HG02885 (cell line): ENCODE data around the gene RSPH10B.
"Not testable (repeated sequence)": the region's sequence is repeated elsewhere in the genome, so short reads cannot be mapped to it uniquely, and the experiment has no call there.

ENCODE experiments used
- ATAC-seq: cut with Tn5 transposase; IDR thresholded peaks from one replicate; pipeline ENCODE4 v1.9.1; 2021; ENCODE audit warnings: mild to moderate bottlenecking; ENCODE audit not compliant: unreplicated experiment, poor library complexity

The RSPH10B gene

DNA sequence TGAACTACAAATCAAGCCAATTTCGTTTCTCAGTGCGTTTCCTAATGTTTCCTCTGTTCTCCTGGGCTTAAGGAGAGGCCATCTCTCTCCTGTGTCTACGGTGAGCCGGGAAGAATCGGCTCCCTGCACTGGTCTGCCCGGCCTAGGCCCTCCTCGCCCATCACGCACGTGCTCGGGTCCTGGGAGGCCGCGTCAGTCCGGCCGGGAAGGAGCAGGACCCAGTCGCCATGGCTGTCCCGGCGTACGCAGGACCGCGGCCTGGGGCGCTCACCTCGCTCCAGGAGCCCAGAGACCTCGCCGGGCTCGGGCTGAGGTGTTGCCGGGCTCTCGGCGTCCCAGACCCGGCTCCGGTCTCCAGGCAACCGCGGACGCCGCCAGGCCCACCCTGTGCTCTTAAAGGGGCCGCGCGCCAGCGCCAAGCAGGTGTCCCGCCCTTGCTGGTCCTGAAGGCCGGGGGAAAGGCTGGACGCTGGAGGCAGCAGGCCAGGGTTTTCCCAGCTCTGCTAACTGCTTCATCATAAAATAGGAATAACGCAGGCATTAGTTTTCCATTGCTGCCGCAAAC, at the start of gene RSPH10B:
Gene RSPH10B (minus strand): TSS at position 343 of the 565 bp plus-strand sequence. CDS start 3,573 bp downstream, outside the sequence.
- ATAC-seq: not testable (repeated sequence)

DNA sequence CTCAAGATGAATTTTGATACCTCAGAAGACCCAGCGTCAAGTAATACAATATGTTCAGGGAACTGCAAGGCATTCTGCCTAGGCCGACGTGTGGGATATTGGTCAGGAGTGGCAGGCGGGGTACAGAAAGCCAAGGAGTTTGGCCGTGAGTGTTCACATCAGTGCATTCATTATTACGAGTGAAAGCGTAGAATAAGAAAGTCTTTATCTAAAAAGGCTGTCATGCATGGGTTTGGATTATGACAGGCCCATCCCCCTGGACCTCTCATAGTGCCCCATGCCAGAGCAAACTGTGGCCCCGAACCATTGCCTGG, 46.1 kb upstream of the RSPH10B start:
- ATAC-seq: no peak

DNA sequence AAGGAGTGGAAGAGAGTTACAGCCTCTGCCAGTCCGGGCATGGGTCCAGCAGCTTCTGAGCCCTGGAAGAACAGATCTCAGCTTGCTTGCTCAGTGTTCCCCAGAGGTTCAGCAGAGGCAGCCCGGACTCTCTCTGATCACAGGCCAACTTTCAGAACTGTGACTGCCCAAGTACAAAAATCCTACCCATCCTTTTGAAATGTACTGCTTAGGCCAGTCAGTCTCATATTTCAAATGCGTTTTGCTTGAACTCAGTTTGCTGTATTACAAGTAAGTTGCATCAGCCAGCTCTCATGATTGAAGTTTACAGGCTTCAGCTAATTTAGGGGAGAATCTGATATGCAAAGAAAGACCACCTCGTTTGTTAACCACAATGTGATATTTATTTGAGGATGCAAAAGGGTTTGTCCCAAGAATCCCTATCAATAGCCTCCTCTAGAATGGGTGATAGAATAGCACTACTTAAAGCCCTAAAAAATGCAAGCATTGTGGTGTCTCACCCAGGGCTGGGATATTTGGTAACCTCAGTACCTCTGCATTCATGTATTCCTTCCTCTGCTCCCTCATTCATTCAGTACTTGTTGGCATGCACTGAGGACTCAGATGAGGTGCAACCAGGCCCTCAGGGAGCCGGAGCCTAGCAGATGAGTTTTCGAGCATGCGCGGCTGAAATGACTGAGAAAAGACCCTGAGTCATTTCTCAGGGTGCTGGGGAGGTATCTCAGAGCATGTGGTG, 45.6 kb upstream of the RSPH10B start:
- peak; percentile 11 for ATAC-seq

DNA sequence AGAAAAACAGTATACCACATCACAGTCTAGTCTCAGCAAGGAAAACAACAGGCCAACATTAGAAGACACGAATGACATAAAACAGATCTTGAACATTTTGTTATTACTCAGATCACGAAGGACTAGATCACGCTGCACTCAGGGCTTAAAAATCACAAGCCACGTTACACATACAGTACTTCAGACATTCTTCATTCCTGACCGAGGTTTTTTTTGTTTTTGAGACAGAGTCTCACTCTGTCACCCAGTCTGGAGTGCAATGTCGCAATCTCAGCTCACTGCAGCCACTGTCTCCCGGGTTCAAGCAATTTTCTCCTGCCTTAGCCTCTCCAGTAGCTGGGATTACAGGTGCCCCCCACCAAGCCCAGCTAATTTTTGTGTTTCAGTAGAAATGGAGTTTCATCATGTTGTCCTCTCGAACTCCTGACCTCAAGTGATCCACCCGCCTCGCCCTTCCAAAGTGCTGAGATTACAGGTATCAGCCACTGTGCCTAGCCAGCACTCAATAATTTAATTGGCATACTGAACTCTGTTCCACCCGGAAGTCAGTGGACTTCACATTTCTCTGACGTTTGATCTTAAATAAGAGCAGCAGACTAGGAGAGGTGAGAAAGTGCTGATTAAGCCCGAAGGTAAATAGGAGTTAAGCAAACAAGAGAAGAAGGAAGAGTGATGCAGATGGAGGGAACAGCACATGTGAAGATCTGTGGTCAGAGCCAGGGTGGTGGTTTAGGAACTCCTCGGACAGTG, 42.0 kb upstream of the RSPH10B start:
- ATAC-seq: no peak

DNA sequence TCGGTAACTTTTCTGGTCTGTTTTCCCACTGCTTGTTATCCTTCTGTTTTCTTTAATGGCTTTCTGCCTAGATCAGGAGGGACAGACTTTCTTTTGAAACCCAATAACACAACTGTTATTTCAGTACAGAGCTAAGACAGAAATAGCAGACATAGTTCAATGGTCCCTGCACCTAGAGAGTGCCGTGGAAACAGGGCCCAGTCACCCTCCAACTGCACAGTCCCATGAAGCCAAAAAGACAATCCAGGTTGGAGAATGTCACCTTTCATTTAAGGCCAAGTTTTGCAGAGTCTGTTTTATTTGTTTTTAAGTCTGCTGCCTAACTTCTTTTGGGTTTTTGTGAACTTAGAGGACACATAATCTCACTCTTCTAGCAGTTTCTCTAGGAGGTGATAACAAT, 41.1 kb upstream of the RSPH10B start:
- ATAC-seq: no peak

DNA sequence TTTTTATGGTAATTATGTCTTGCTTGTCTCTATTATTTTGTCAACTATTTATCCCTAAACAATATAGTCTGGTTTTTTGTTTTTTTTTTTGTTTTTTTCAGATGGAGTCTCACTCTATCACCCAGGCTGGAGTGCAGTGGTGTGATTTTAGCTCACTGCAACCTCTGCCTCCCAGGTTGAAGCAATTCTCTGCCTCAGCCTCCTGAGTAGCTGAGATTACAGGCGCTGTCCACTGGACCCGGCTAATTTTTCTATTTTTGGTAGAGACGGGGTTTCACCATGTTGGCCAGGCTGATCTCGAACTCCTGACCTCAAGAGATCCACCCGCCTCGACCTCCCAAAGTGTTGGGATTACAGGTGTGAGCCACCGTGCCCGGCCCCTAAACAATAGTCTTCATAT, 39.9 kb upstream of the RSPH10B start:
- ATAC-seq: not testable (repeated sequence)

DNA sequence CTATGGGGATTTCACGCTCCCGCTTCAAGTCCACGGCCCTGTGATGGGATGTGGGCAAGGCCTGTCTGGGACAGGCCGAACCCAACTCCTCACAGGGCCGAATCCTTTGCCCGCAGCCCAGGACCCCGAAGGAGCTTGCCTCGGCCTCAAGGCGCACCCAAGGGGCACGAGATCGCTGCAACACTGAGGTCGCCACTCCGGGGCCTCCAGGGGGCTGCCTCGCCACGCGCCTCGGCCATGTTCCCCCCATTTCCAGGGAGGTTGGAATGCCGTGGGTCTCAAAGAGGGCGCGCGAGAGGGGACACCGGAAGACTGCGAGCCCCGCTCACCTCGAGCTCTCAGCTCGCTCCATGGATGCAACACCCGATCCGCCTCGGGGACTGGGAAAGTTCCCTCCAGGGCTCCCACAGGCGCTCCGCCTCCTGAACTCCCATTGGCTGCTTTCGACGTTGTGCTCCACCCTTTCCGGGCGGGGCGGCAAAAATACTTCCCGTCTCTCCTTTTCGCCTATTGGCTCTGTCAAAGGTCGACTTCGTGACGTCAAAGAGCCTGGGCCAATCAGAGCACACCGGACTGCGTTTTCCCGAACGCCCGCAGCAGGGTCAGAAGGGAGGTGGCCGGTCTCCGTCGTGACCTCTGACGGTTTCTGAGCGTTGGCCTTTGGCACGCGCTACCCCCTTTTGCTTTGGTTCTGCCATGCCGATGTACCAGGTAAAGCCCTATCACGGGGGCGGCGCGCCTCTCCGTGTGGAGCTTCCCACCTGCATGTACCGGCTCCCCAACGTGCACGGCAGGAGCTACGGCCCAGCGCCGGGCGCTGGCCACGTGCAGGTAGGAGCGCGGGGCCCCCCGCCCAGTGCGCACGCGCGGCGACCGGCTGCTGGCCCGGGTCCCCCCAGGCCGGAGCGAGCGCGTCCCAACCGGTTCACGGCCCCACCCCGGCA, 38.5 kb upstream of the RSPH10B start, which contains the start of the genes AIMP2 and PMS2:
Gene AIMP2 (plus strand): TSS at position 605 of the 944 bp plus-strand sequence. CDS start 92 bp downstream, at position 697.
Gene PMS2 (minus strand): TSS at position 382 of the 944 bp plus-strand sequence. CDS start 30 bp downstream, at position 352.
- peak; percentile 94 for ATAC-seq

DNA sequence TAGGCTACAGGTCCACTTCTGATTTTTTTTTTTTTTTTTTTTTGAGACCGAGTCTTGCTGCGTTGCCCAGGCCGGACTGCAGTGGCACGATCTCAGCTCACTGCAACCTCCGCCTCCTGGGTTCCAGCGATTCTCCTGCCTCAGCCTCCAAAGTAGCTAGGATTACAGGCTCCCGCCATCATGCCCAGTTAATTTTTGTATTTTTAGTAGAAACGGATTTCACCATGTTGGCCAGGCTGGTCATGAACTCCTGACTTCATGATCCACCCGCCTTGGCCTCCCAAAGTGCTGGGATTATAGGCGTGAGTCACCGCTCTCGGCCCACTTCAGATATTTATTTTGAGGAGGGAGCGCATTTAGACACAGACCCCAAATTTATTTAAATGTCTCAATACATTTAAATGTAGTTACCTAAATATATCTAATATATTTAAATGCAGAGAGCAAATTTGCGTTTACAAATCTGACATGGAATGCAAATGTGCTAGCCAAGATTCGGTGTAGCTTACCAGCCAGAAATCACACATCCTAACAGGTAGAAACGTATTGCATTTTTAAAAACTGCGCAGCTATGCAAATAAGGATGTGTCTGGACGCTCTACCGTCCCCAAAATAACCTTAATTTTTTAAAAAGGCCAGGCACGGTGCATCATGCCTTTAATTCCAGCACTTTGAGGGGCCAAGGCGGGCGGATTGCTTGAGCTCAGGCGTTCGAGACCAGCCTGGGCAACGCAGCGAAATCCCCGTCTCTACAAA, 37.5 kb upstream of the RSPH10B start:
- not testable (repeated sequence) for ATAC-seq

DNA sequence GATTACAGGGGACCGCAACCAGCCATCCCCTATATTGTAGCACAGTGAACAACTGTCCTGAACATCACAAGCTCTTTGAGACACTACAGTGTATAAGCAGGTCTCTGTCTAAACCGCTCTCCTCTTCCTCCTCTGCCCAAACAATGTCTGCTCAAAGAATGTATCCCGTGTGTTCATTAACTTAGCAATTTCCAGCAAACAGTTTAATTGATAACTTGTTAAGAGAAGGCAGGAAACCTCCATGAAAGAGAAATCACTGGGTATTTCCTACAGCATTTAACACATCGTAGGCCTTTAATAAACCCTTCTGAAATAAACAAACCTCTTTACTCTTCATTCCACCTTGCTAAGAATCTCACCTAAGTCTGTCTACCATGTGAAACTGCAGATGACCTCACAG, 36.9 kb upstream of the RSPH10B start:
- ATAC-seq: no peak

DNA sequence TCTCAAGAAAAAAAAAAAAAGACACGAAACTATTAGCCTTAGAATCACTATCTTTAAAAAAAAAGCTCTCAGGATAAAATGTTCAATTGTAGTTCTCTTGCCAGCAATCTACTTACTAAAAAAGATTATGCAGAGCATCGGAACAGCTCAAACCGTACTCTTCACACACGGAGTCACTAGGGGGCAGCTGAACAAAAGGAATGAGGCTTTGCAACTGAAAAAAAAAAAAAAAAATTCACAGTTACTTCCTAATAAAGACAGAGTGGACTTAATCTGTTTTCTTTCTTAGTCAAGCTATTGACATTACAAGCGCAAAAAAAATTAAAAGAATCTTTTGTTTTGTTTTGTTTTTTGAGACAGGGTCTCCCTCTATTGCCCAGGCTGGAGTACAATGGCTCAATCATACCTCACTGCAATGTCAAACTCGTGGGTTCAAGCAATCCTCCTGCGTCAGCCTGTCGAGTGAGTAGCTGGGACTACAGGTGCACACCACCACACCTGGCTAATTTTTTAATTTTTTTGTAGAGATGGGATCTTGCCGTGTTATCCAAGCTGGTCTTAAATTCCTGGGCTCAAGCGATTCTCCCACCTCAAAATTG, 26.8 kb upstream of the RSPH10B start:
- ATAC-seq: no peak

DNA sequence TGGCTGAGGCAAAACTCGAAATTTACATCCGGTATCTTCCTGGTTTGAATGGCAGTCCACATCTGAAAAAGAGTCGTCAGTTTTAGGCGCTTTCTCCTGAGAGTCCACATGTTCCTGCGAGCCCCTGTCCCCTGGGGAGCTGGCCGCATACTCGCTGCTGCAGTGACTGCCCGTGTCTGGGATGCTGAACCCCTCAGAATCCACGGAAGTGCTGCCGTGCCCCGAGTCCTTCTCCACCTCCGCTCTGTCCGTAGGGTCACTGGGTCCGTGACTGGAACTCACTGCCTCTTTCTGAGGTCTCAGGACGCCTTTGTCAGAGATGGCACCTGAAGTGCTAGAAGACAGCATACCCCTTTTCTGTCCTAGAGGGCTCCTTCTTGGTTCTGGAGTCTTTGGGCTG, 16.6 kb upstream of the RSPH10B start:
- ATAC-seq: not testable (repeated sequence)

DNA sequence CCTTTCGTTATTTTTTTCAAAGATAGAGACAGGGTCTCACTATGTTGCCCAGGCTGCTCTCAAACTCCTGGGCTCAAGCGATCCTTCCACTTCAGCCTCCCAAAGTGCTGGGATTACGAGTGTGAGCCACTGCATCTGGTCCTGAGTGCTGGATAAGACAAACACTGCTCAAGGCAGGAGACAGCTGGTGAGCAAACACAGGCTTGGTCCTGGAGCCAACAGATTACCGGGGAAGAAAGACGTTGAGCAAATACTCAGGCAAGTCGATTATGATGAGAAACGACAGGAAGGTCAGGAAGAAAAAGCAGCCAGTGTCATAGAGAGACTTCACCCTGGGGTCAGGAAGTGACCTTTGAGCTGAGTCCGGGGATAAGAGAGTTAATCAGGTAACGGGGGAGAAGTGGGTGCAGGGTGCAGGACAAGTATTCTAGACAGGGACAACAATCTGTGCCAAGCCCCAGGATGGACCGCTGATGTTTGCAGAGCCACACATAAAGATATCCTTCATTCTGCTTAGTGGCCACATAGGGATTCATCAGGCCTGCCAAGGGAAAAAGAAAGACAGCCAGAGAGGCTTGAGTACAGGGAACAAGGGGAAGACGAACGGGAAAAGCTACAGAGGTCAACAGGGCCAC, 9.3 kb upstream of the RSPH10B start:
- not testable (repeated sequence) for ATAC-seq

DNA sequence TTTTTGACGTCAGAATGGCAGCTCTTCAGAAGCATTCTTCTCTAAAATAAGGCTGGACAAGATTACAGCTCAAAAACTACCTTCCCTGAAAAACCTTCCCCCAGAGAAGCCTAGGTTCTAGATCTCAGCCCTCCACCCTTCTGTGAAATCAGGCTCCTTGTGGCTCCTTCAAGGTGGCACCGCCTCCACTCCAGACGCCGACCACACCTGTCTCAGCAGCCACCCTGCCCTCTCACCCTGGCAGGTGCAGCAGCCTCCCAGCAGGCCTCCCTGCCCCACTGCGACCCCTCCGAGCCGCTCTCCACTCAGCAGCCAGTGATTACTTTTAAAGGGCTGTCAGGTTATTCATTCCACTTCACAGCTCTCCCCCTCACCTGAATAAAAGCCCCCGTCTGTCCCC, 3.1 kb upstream of the RSPH10B start:
- not testable (repeated sequence) for ATAC-seq

DNA sequence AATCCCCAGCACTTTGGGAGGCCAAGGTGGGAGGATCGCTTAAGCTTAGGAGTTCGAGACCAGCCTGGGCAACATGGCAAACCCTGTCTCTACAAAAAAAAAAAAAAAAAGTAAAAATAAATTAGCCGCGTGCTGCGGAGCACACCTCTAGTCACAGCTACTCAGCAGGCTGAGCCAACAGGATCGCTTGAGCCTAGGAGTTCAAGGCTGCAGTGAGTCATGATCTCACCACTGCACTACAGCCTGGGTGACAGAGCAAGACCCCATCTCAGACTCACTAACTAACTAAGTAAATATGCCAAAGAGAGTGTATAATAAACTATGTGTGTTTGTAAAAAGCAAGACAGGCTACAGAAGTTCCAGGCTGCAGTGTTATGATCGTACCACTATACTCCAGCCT, 6.7 kb downstream of the RSPH10B start:
- ATAC-seq: not testable (repeated sequence)

DNA sequence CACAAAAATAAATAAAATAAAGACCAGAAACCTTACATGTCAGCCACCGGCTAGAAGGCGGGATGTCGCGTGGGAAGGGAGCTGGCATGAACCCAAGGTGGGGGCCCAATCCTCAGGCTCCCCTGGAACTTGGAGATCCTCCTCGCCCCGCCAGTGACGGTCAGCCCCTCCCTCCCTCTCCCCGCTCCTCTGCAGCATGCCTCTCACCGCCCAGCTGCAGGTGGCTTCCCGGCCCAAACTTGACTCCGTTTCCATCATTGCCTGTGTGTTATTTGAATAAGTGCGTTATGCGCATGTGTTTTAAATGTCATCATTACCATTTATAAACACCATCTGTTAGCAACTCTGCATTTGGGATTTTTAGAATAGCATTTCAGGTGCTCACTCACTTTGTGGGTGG, 7.3 kb downstream of the RSPH10B start:
- not testable (repeated sequence) for ATAC-seq

DNA sequence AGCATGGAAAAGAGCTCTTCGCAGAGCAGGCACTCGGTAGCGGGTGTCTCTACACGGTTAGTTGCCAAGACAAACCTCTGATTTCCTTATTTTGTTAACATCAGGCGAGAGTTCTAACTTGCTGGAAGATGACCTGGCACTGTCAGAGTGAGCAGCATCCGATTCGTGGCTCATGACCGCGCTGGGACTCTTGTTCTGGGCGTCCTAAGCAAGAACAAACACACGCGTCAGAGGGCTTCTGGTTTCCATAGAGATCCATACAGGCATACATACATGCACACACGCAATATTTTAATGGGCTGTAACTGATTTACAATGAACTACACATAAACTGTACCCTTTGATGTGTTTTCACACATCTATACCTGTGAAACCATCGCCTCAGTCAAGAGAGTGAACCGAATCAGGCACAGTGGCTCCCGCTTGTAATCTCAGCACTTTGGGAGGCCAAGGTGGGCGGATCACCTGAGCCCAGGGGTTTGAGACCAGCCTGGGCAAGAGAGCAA, 35.5 kb downstream of the RSPH10B start:
- not testable (repeated sequence) for ATAC-seq

DNA sequence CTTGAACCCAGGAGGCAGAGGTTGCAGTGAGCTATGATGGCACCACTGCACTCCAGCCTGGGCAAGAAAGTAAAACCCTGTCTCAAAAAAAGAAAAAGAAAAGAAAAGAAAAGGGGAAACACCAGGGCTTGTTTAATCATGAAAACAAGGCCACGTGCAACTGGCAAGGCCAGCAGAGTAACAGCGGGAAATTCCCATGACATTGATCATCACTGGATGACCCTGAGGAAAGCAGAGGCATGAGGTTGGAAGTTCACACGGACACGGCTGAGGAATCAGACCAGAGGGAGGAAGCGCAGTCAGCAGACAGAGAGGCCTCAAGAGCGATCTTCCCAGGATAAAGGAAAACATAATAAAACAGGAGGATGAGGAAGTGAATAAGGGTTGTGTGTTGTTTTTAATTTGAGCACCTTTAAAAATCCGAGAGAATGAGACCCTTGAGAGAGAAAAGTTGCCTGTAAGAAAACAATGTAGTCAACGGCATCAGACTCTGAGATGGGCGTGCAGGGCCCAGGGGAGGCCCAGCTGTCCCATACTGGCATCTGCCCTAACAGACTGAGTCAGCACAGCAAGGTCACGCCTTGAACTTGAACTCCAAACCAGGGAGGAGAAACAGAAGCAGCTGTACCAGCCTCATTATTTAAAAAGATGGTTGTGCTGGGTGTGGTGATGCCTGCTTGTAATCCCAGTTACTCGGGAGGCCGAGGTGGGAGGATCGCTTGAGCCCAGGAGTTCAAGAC, 38.4 kb downstream of the RSPH10B start:
- not testable (repeated sequence) for ATAC-seq

DNA sequence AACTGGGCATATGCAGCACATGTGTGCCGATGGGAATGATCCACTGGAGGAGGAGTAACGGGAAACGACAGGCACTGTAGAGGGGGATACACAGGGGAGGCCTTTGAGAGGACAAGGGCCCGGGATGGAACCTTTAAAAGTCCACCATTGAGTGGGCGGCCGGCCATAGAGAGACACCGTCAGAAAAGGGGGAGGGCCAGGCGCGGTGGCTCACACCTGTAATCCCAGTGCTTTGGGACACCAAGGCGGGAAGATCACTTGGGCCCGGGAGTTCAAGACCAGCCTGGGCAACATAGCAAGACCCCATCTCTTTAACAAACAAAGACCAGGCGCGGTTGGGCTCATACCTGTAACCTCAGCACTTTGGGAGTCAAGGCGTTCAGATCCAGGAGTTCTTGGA, 39.2 kb downstream of the RSPH10B start:
- not testable (repeated sequence) for ATAC-seq
